HG02571 (cell line): ENCODE measurements around the gene GLYAT.
"Not testable (repeated sequence)": the region's sequence is repeated elsewhere in the genome, so short reads cannot be mapped to it uniquely, and the experiment has no call there.

Experiments
- ATAC-seq: cut with Tn5 transposase; IDR thresholded peaks from one replicate; pipeline ENCODE4 v1.9.1; 2021; ENCODE audit warnings: mild to moderate bottlenecking, moderate library complexity; ENCODE audit not compliant: unreplicated experiment

The GLYAT gene

GRCh38 chr11:58744988-58745704, 13.4 kb upstream of the GLYAT start:
- ATAC-seq: no peak

- ATAC-seq: no peak
Measured at GRCh38 chr11:58742981-58743880, 11.5 kb upstream of the GLYAT start.

- no peak for ATAC-seq
Measured at GRCh38 chr11:58742140-58742539, 10.4 kb upstream of the GLYAT start.

GRCh38 chr11:58741127-58741526, 9.4 kb upstream of the GLYAT start:
- ATAC-seq: no peak

GRCh38 chr11:58740447-58740846, 8.7 kb upstream of the GLYAT start:
- no peak for ATAC-seq

GRCh38 chr11:58739725-58740430, 8.1 kb upstream of the GLYAT start:
- no peak for ATAC-seq

- no peak for ATAC-seq
Measured at GRCh38 chr11:58734681-58735490, 3.1 kb upstream of the GLYAT start.

GRCh38 chr11:58730507-58731089, 1.1 kb downstream of the GLYAT start:
- ATAC-seq: no peak

- no peak for ATAC-seq
Measured at GRCh38 chr11:58727415-58727797, 4.3 kb downstream of the GLYAT start.

- ATAC-seq: no peak
Measured at GRCh38 chr11:58726737-58727414, 4.9 kb downstream of the GLYAT start.

GRCh38 chr11:58719406-58720117, 12.2 kb downstream of the GLYAT start:
- no peak for ATAC-seq

- ATAC-seq: no peak
Measured at GRCh38 chr11:58712531-58712930, 19.2 kb downstream of the GLYAT start.

GRCh38 chr11:58711832-58712231, 19.9 kb downstream of the GLYAT start:
- ATAC-seq: no peak

- ATAC-seq: no peak
Measured at GRCh38 chr11:58707767-58708166, 24.0 kb downstream of the GLYAT start.

GRCh38 chr11:58696825-58697224, 34.9 kb downstream of the GLYAT start:
- not testable (repeated sequence) for ATAC-seq

GRCh38 chr11:58693026-58693425, 38.7 kb downstream of the GLYAT start:
- ATAC-seq: no peak

GRCh38 chr11:58691675-58692074, 40.1 kb downstream of the GLYAT start:
- no peak for ATAC-seq

- ATAC-seq: no peak
Measured at GRCh38 chr11:58688789-58689503, 42.8 kb downstream of the GLYAT start.
